HepG2 (cell line): ENCODE data around the gene C14orf132. TPM values are rescaled to one million over a fixed set of nuclear protein-coding genes. Genes with fewer than 3 reads are reported as not detected.

Experiments
- ATAC-seq: fragments of 200-7000 bp; cut with Tn5 transposase; 3 replicates; pipeline ENCODE4 v1.9.1; 2020; ENCODE audit warnings: mild to moderate bottlenecking, moderate library complexity
- BruUV-seq: library from RNA; stranded (reverse); fragments of 400-500 nt; replicated peaks from 2 replicates; lab custom pipeline; 2021; lab: Mats Ljungman, UMichigan
- CTCF ChIA-PET: fragments of 300-600 bp; formaldehyde crosslinking; extraction: SDS; loops from one replicate; lab custom pipeline; 2021; ENCODE audit warnings: low total read pairs, inconsistent platforms, low intra/inter-chr PET ratio; lab: Yijun Ruan, JAX
- POLR2A ChIA-PET: fragments of 350-600 bp; sonication (Branson Sonifier 250); formaldehyde crosslinking; loops from one replicate; lab custom pipeline; 2020; ENCODE audit warnings: antibody characterized with exemption, inconsistent platforms; lab: Yijun Ruan, JAX
- DNase-seq: peaks from one replicate; pipeline ENCODE4 v3.0.0-alpha.2; 2015; ENCODE audit warnings: low spot score
- FAIRE-seq: peaks from 3 replicates; lab custom pipeline; 2011; peaks lifted over from hg19 to GRCh38; lab: Jason Lieb, UNC
- H2AFZ ChIP-seq: one replicate; pipeline ENCODE4 v1.6.1; 2011; ENCODE audit warnings: low read length, inconsistent platforms
- H3K27ac ChIP-seq: fragments of 300-600 bp; 3 replicates; pipeline ENCODE4 v1.8.0; 2011; ENCODE audit warnings: mixed run types, mild to moderate bottlenecking, mixed read lengths, low read length, inconsistent platforms; ENCODE audit not compliant: insufficient read depth; ENCODE audit errors: extremely low read length
- H3K27me3 ChIP-seq, 2 experiments: fragments of 200-600 bp in 1 of 2; 2 replicates in 1 of 2; 3 replicates in 1 of 2; pipeline versions ENCODE4 v1.6.0 to v1.8.0; 2011; ENCODE audit warnings: low read length in 2 of 2, mild to moderate bottlenecking in 2 of 2, moderate library complexity in 2 of 2, inconsistent platforms in 1 of 2; ENCODE audit not compliant: insufficient read depth in 2 of 2, control insufficient read depth in 1 of 2
- H3K36me3 ChIP-seq, 2 experiments: fragments of 200-600 bp in 1 of 2; replicated peaks in 1 of 2; 2 replicates in 1 of 2; 3 replicates in 1 of 2; pipeline versions ENCODE4 v1.5.1 to v1.8.0; 2011; ENCODE audit warnings: low read length in 2 of 2, inconsistent platforms in 1 of 2; ENCODE audit not compliant: insufficient read depth in 2 of 2, control insufficient read depth in 1 of 2
- H3K4me1 ChIP-seq: 2 replicates; pipeline ENCODE4 v1.5.1; 2012; ENCODE audit warnings: low read length, inconsistent platforms; ENCODE audit not compliant: insufficient read depth
- H3K4me2 ChIP-seq: 2 replicates; pipeline ENCODE4 v1.6.0; 2011; ENCODE audit warnings: low read depth, low read length, inconsistent platforms
- H3K4me3 ChIP-seq, 3 experiments: fragments of 200-600 bp in 1 of 3; sonication (generic), shearing (Covaris generic) in 1 of 3; replicated peaks in 1 of 3; 2 replicates each; pipeline ENCODE4 v1.5.1; 2011 to 2016; ENCODE audit warnings: low read length in 3 of 3, inconsistent platforms in 2 of 3, low read depth in 2 of 3, mild to moderate bottlenecking in 2 of 3, control low read depth in 1 of 3, mixed read lengths in 1 of 3; ENCODE audit not compliant: insufficient read depth in 1 of 3
- H3K79me2 ChIP-seq: one replicate; pipeline ENCODE4 v1.6.1; 2011; ENCODE audit warnings: low read length, inconsistent platforms; ENCODE audit not compliant: insufficient read depth
- H3K9ac ChIP-seq: 2 replicates; pipeline ENCODE4 v1.6.0; 2011; ENCODE audit warnings: mild to moderate bottlenecking, low read depth, low read length, inconsistent platforms; ENCODE audit not compliant: insufficient read depth
- H3K9me3 ChIP-seq: 2 replicates; pipeline ENCODE4 v1.5.1; 2012; ENCODE audit warnings: mild to moderate bottlenecking, low read length
- H4K20me1 ChIP-seq: 2 replicates; pipeline ENCODE4 v1.6.0; 2011; ENCODE audit warnings: inconsistent platforms, mild to moderate bottlenecking, low read length, moderate library complexity; ENCODE audit not compliant: insufficient read depth
- EP300 ChIP-seq, 3 experiments: sonication (generic) in 1 of 3; formaldehyde crosslinking in 1 of 3; IDR thresholded peaks; 2 replicates each; pipeline versions ENCODE4 v1.5.1 to v1.6.1; 2011 to 2020; ENCODE audit warnings: low read depth in 2 of 3, low read length in 2 of 3, borderline replicate concordance in 1 of 3, improper control_type of control experiment in 1 of 3, mild to moderate bottlenecking in 1 of 3, missing genetic modification reagents in 1 of 3, moderate library complexity in 1 of 3
- MYNN ChIP-seq: sonication (generic); formaldehyde crosslinking; IDR thresholded peaks from 2 replicates; pipeline ENCODE4 v1.4.0; 2020; ENCODE audit warnings: mild to moderate bottlenecking, low read depth, missing genetic modification reagents
- STAT5B ChIP-seq: sonication (generic); formaldehyde crosslinking; IDR thresholded peaks from 2 replicates; pipeline ENCODE4 v1.4.0; 2020; ENCODE audit warnings: missing genetic modification reagents
- TBX2 ChIP-seq: sonication (generic); formaldehyde crosslinking; IDR thresholded peaks from 2 replicates; pipeline ENCODE4 v1.5.0; 2020; ENCODE audit warnings: missing genetic modification reagents, mild to moderate bottlenecking, borderline replicate concordance
- ZNF124 ChIP-seq: sonication (generic); formaldehyde crosslinking; IDR thresholded peaks from 2 replicates; pipeline ENCODE4 v1.4.0; 2020; ENCODE audit warnings: missing genetic modification reagents
- WGBS: methylation state at CpG from one replicate; pipeline ENCODE4 v1.1.6; 2017; ENCODE audit warnings: low lambda C conversion rate; 5-methylcytosine and 5-hydroxymethylcytosine counted together
- in situ Hi-C: cut with HindIII; loops from 2 replicates; pipeline ENCODE4 v1.10.0; 2017; ENCODE audit warnings: low pct_unique_long_range_greater_than_20kb; ENCODE audit not compliant: extremely low pct_ligation_motif_present
- intact Hi-C: fragments of 100-400 bp; cut with micrococcal nuclease; formaldehyde crosslinking; loops from one replicate; pipeline ENCODE4 v1.10.0; 2022; ENCODE audit not compliant: unreplicated experiment
- polyA plus RNA-seq, 8 experiments: library from polyadenylated mRNA; depleted of rRNA in 3 of 8; stranded (reverse) in 7 of 8; unstranded in 1 of 8; fragments of >200 nt; fragmentation: Illumina TruSeq in 4 of 8; extraction: Trizol in 4 of 8; gene quantifications; 2 replicates each; pipeline versions ENCODE4 v1.2.1 to v1.2.3, GENCODE V29; 2011 to 2016; ENCODE audit warnings: low read depth in 4 of 8, missing spikeins in 1 of 8, mixed read lengths in 1 of 8; ENCODE audit not compliant: insufficient read depth in 1 of 8
- total RNA-seq, 5 experiments: library from RNA; depleted of rRNA; stranded (reverse); fragments of >200 nt; fragmentation: Illumina TruSeq; extraction: Trizol; gene quantifications; 2 replicates each; pipeline ENCODE4 v1.2.3, GENCODE V29; 2016; ENCODE audit warnings: low read depth in 1 of 5
- TF ChIP-seq, protein P1 (sequence below): IDR thresholded peaks from 2 replicates; pipeline ENCODE4 v1.6.1; 2016; ENCODE audit warnings: mild to moderate bottlenecking
- TF ChIP-seq, protein P2 (sequence below): IDR thresholded peaks from 2 replicates; pipeline ENCODE4 v1.6.1; 2012; ENCODE audit warnings: low read length, improper control_type of control experiment
- TF ChIP-seq, protein P3 (sequence below): IDR thresholded peaks from 2 replicates; pipeline ENCODE4 v1.6.1; 2012; ENCODE audit warnings: low read depth, low read length, improper control_type of control experiment
- TF ChIP-seq, protein P4 (sequence below): sonication (generic); formaldehyde crosslinking; IDR thresholded peaks from 2 replicates; pipeline ENCODE4 v1.5.1; 2020; ENCODE audit warnings: mild to moderate bottlenecking, missing genetic modification reagents, moderate library complexity

C14orf132 gene
- total and polyA plus RNA-seq, 2 of the 13 experiments (the other 11 are each of a cell fraction or from before 2014, with no cell fraction given), result 0.13 to 0.15 TPM

DNA sequence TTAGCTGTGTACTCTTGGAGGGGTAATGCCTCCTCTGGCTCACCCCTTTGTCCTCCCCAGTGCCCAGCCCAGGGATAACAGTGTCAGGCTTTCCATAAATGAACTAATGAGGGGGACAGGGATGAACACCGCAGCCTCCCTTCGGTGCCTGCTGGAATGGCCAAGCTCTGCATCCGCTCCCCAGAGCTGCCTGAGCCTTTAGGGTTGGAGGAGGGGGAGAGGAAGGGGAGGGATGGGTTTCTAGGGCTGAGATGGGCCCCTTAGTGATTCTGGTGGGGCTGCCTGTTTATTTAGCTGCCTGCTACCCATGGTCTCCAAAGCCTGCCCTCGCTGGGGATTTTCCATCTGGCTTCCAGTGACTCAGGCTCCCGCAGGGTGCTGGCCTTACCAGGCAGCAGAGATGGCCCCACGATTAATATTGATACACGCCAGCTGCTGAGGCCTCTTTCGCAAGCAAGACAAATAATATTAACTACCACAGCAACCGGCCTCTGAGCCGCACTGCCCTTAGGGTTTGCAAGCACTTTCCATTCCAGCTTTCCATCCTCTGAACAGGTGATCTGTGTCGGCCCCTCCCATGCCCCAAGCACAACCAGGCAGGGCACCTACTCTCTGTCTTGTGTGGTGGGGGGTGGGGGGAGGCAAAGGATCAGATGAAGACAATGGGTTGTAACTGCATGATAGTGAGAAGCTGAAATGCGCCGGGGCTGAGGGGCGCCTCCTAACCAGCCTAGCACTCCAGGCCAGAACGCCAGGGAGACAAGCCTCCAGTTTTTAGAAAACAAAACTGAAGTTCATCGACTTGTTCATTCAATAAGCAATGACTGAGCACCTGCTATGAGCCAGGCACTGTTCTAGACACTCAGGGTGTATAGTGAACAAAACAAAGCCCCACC, 56.7 kb downstream of the C14orf132 start:
- no peaks in the 10 kb centered on the region for H3K79me2 ChIP-seq
- DNase-seq (peak; percentile 55), FAIRE-seq (peak; percentile 12), ATAC-seq (peak; percentile 57)
- H2AFZ ChIP-seq, result no peak overlapping the region
- H3K4me3 ChIP-seq, result peak overlapping the region in 1 of 3 experiments; percentile 14; a peak in 1 of 6 replicates
- H3K27ac ChIP-seq, result no peak overlapping the region
- H3K9me3 ChIP-seq, result no peaks in the 10 kb centered on the region
- 5% methylated on average over 6 of the region's 16 CpGs for WGBS
- intact Hi-C loops, result no loop called here
- no TSS peak for BruUV-seq
- POLR2A ChIA-PET, result no interaction called here
- H3K4me2 ChIP-seq, result peak overlapping the region; percentile 41
- no peaks in the 10 kb centered on the region for H3K36me3 ChIP-seq
- CTCF ChIA-PET, result no interaction called here
- H3K4me1 ChIP-seq, result peaks cover 45% of the 10 kb centered on the region
- H4K20me1 ChIP-seq, result no peaks in the 10 kb centered on the region
- in situ Hi-C loops, result loop anchor here (5.0 kb wide), 2 partner anchors 181 to 326 kb away; no protein-coding TSS in a partner anchor
- H3K9ac ChIP-seq, result no peak overlapping the region
- no peaks in the 10 kb centered on the region; a peak in 1 of 5 replicates for H3K27me3 ChIP-seq
- TF ChIP-seq EP300 (IDR thresholded peaks at IDR 0.05; ENCODE audit: low read depth in 2 of 2, low read length in 2 of 2), result peak in 1 of 2 experiments; percentile 60; a peak in 2 of 4 replicates
- TF ChIP-seq EP300 (CRISPR knock-in tag; IDR thresholded peaks at IDR 0.05; ENCODE audit: borderline replicate concordance), result no peak
- TF ChIP-seq, protein P1, sequence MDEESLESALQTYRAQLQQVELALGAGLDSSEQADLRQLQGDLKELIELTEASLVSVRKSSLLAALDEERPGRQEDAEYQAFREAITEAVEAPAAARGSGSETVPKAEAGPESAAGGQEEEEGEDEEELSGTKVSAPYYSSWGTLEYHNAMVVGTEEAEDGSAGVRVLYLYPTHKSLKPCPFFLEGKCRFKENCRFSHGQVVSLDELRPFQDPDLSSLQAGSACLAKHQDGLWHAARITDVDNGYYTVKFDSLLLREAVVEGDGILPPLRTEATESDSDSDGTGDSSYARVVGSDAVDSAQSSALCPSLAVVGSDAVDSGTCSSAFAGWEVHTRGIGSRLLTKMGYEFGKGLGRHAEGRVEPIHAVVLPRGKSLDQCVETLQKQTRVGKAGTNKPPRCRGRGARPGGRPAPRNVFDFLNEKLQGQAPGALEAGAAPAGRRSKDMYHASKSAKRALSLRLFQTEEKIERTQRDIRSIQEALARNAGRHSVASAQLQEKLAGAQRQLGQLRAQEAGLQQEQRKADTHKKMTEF (CRISPR knock-in tag), result peak; percentile 51; the same call in 1 of the 2 replicates
- TF ChIP-seq TBX2 (CRISPR knock-in tag), result peak; percentile 51; the same call in 1 of the 2 replicates
- TF ChIP-seq, protein P2, sequence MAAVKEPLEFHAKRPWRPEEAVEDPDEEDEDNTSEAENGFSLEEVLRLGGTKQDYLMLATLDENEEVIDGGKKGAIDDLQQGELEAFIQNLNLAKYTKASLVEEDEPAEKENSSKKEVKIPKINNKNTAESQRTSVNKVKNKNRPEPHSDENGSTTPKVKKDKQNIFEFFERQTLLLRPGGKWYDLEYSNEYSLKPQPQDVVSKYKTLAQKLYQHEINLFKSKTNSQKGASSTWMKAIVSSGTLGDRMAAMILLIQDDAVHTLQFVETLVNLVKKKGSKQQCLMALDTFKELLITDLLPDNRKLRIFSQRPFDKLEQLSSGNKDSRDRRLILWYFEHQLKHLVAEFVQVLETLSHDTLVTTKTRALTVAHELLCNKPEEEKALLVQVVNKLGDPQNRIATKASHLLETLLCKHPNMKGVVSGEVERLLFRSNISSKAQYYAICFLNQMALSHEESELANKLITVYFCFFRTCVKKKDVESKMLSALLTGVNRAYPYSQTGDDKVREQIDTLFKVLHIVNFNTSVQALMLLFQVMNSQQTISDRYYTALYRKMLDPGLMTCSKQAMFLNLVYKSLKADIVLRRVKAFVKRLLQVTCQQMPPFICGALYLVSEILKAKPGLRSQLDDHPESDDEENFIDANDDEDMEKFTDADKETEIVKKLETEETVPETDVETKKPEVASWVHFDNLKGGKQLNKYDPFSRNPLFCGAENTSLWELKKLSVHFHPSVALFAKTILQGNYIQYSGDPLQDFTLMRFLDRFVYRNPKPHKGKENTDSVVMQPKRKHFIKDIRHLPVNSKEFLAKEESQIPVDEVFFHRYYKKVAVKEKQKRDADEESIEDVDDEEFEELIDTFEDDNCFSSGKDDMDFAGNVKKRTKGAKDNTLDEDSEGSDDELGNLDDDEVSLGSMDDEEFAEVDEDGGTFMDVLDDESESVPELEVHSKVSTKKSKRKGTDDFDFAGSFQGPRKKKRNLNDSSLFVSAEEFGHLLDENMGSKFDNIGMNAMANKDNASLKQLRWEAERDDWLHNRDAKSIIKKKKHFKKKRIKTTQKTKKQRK, result no peak
- TF ChIP-seq, protein P3, sequence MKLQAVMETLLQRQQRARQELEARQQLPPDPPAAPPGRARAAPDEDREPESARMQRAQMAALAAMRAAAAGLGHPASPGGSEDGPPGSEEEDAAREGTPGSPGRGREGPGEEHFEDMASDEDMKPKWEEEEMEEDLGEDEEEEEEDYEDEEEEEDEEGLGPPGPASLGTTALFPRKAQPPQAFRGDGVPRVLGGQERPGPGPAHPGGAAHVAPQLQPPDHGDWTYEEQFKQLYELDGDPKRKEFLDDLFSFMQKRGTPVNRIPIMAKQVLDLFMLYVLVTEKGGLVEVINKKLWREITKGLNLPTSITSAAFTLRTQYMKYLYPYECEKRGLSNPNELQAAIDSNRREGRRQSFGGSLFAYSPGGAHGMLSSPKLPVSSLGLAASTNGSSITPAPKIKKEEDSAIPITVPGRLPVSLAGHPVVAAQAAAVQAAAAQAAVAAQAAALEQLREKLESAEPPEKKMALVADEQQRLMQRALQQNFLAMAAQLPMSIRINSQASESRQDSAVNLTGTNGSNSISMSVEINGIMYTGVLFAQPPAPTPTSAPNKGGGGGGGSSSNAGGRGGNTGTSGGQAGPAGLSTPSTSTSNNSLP, result peak; percentile 89
- TF ChIP-seq, protein P4, sequence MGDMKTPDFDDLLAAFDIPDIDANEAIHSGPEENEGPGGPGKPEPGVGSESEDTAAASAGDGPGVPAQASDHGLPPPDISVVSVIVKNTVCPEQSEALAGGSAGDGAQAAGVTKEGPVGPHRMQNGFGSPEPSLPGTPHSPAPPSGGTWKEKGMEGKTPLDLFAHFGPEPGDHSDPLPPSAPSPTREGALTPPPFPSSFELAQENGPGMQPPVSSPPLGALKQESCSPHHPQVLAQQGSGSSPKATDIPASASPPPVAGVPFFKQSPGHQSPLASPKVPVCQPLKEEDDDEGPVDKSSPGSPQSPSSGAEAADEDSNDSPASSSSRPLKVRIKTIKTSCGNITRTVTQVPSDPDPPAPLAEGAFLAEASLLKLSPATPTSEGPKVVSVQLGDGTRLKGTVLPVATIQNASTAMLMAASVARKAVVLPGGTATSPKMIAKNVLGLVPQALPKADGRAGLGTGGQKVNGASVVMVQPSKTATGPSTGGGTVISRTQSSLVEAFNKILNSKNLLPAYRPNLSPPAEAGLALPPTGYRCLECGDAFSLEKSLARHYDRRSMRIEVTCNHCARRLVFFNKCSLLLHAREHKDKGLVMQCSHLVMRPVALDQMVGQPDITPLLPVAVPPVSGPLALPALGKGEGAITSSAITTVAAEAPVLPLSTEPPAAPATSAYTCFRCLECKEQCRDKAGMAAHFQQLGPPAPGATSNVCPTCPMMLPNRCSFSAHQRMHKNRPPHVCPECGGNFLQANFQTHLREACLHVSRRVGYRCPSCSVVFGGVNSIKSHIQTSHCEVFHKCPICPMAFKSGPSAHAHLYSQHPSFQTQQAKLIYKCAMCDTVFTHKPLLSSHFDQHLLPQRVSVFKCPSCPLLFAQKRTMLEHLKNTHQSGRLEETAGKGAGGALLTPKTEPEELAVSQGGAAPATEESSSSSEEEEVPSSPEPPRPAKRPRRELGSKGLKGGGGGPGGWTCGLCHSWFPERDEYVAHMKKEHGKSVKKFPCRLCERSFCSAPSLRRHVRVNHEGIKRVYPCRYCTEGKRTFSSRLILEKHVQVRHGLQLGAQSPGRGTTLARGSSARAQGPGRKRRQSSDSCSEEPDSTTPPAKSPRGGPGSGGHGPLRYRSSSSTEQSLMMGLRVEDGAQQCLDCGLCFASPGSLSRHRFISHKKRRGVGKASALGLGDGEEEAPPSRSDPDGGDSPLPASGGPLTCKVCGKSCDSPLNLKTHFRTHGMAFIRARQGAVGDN (CRISPR knock-in tag), result 0 out of 2 replicates have a peak, but pooled peaks have one; percentile 24
- TF ChIP-seq ZNF124 (CRISPR knock-in tag), result no peak
- TF ChIP-seq MYNN (CRISPR knock-in tag), result no peak
- TF ChIP-seq STAT5B (CRISPR knock-in tag), result no peak
